ENCODE results near the gene SETBP1. TPM values are rescaled to one million over a fixed set of nuclear protein-coding genes. Genes with fewer than 3 reads are reported as not detected.

SETBP1 gene
- total RNA-seq, 4 donors from 2014 or later = 15.6 to 27.3 (median 19.1) TPM

DNA sequence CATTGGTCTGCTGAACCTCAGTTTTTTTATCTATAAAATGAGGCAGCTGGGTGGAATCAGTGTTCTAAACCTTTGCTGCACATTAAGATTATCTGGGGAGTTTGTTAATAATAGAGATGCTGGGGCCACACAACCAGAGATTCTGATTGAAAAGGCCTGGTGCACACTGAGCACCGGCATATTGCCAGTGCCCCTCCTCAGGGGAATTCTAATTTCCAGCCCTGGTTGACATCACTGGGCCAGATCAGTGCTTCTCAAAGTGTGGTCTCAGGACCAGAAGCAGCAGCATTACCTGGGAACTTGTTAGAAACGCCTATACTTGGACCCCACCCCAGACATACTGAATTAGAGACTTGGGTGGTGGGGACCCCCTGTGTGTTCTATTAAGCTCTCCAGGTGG lies 112.5 kb downstream of the SETBP1 start:
- TF ChIP-seq, protein P1, sequence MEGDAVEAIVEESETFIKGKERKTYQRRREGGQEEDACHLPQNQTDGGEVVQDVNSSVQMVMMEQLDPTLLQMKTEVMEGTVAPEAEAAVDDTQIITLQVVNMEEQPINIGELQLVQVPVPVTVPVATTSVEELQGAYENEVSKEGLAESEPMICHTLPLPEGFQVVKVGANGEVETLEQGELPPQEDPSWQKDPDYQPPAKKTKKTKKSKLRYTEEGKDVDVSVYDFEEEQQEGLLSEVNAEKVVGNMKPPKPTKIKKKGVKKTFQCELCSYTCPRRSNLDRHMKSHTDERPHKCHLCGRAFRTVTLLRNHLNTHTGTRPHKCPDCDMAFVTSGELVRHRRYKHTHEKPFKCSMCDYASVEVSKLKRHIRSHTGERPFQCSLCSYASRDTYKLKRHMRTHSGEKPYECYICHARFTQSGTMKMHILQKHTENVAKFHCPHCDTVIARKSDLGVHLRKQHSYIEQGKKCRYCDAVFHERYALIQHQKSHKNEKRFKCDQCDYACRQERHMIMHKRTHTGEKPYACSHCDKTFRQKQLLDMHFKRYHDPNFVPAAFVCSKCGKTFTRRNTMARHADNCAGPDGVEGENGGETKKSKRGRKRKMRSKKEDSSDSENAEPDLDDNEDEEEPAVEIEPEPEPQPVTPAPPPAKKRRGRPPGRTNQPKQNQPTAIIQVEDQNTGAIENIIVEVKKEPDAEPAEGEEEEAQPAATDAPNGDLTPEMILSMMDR (IDR thresholded peaks at IDR 0.05; ENCODE audit: low read depth) = no peak

DNA sequence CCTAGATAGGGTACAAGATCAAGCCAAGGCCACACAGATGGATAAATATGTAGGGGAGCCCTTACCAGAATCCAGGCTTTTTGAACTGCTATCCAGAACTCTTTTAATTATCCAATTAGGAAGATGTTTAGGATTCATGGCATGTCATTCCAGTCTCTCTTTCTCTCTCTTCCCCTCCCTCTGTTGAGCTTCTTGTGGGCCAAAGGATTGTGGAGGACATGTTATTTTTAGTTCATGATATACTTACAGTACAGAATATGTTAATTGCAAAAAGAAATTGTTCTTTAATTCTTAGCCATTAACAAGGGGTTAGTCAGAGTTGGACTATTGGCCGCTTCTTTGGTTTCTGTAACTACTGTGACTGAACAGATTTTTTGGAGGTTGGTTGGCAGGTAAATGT lies 113.0 kb downstream of the SETBP1 start:
- TF ChIP-seq, protein P1 (IDR thresholded peaks at IDR 0.05; ENCODE audit: low read depth) = no peak

DNA sequence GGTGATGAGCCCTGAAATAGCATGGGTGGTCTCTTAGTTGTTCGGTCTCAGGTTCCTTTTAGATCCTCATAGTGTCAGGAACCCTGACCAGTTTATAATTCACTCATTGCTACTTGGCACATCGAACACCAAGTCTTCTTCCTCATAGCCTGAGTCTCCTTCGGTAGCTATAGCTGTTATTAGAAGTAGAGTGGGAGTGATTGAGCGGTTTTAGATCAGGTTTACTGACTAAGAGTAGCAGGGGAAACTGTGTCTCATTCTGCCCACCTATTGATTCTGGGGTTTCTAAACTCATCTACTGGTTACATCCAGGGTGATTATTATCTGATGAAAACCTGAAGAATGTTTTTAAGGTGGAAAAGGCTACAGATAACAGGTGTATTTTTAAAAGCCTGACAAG lies 114.6 kb downstream of the SETBP1 start:
- TF ChIP-seq, protein P1 (IDR thresholded peaks at IDR 0.05; ENCODE audit: low read depth) = no peak

DNA sequence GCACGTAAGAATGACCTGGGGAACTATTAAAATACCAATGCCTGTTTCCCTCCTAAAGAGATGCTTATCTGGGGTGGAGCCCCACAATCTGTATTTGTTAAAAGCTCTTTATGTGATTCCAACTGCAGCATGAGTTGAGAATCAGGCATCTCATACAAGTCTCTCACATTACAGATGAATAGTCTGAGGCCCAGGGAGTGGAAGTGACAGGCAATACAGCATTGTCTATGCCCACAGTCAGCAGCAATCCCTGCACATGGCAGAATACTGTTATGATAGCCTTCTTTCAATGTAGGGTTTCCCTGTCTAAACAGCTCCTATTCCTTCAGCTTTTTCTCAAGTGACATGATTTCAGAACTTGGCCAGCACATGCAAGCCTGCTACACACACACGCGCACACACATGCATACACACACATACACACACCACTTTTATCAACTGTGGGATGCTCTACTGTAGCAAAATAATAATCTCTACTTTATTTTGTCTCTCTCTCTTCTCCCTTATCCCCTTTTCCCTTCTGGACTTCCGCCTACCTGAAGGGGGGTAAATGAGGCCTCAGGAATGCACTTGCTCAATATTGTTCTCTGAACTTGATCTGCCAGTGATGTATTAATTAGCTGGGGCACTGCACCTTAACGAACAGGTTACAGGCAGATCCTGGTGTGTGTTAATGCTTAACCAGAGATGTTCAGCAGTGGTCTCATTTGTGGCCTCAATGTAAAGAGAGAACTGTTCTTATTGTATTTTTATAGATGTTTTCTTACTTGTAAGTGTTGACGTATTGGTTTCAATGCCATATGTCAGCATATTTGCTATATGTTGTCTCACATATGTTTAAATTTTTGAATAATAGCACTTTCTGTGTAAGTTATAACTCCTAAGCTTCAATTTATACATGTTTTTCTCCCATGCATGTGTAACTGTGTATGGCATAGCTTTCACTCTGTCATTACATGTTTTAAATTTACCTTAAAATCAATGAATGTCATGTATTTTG lies 116.0 kb downstream of the SETBP1 start:
- TF ChIP-seq, protein P1 (IDR thresholded peaks at IDR 0.05; ENCODE audit: low read depth) = no peak

DNA sequence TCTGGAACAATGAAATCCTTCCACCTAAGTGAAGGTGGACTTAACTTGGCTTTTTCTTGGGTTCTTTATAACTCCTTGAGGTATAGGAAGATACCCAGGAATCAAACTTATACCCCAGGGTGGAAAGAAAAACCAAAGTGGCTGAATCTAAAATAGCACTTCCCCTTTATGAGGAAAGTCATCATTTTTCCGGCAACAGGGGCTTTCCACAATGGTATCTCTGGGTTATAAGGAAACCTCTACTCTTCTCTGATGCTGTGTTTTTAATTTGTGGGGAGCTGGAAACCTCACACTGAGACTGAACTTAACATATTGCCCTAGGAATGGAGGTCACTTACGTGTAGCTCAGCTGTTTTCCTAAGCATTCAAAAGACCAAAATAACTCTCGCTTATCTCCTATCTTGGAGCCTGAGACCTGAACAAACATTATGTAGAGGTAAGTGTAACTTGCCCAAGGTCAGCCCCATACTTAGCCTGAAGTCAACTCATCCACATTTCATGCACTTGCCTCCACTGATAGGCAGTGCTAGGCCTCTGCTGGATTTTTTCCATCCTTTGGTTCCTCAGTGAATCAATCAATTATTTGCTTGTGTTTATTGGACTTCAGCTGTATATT lies 117.9 kb downstream of the SETBP1 start:
- TF ChIP-seq, protein P1 (IDR thresholded peaks at IDR 0.05; ENCODE audit: low read depth) = no peak

DNA sequence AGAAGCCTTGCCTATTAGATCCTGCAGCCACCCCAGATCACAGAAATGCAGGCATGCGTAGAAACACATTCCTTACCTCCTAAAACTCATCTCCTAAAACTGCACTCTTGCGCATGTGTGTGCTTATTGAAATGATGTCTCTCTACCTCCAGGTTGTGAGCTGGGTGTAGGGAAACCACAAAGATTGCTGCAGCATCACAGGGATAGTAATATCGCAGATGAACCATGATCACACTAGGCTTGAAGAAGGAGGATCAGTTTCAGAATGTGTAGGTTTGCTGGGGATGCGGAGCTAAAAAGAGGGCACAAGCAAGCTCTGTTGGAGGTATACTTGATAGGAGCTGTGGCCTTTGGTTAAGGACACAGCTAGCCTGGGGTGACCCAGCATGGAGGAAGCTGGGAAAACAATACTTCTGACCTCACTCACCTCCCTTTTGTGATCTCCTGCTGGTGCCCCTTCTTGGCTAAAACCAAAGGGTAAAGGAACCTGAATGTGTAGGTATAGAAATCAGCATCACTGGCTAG lies 118.8 kb downstream of the SETBP1 start:
- TF ChIP-seq, protein P1 (IDR thresholded peaks at IDR 0.05; ENCODE audit: low read depth) = no peak

DNA sequence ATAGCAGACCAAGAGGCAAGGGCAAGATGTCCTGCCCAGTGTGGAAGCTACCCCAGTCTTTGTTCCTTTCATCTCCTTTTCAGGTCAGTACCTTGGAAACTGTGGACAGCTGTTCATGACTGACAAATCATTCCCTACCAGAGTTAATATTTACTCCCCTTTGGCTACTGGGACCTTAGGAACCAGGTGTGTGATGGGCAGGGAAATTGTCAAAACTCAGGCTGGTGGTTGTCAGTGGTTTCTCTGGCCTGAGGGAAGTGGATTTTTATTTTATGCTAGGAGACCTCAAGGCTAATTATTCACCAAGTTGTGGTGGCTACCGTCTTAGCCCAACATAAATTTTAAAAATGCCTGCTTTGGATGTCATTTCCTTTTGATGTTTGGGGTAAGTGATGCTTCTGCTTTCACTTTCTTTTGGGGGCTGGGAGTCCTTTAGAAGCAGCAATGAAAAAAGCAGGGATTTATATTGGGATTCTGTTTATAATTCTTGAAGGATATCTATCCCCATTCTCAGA lies 119.3 kb downstream of the SETBP1 start:
- TF ChIP-seq, protein P1 (IDR thresholded peaks at IDR 0.05; ENCODE audit: low read depth) = no peak
